GM21447 (cell line): ENCODE results near the gene HDGFL2.
"Not testable (repeated sequence)": the region's sequence is repeated elsewhere in the genome, so short reads cannot be mapped to it uniquely, and the experiment has no call there.

ENCODE experiments used
- ATAC-seq: cut with Tn5 transposase; IDR thresholded peaks from one replicate; pipeline ENCODE4 v1.9.1; 2021; ENCODE audit not compliant: unreplicated experiment

The HDGFL2 gene

DNA sequence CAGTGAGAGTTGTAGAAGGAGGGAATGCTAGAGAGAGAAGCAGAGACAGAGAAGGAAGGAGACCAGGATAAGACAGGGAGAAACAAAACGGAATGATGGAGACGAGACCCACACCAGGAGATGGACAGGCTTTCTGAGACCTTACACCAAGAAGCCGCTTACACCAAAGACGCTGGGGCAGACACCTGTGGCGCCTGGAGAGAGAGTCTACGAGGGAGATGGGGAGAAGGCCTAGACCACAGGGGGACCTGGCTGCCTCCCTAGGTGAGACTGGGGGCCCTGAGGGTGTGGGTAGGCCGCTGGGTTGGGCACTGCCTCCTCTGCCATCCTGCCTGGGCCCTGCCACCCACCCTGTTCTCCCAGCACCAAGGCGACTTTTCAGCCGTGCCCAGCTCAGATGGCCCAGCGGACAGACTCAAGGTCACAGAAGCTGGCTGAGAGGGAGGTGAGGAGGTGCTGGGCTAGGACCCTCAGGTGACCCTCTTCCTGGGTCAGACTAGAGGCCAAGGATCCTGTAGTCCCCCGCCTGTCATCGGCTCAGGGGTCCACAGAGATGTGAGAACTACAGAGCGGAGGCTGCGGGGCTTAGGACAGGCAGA, 57.9 kb downstream of the HDGFL2 start:
- no peak for ATAC-seq

DNA sequence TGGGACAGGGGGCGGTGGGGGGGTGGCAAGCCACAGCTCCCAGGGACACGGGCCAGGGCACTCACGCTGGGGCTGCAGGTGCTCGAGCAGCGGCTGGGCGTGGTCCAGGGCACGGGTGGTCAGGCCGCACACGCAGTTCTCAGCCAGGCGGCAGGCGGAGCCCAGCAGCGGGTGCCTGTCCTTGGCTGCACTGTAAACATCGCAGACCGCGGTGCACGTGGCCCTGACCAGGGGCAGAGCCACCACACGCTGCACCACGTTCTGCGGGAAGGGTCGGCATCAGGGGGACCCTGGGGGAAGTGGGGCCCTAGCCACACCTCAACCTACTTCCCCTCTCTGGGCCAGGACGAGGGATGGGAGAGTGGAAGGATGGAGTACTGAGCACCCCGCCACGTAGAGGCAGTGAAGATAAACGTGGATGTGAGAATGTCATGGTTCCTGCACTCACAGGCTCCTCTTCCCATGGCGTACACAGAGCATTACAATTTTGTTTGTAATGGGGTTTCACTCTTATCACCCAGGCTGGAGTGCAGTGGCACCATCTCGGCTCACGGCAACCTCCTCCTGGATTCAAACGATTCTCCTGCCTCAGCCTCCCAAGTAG, 59.6 kb downstream of the HDGFL2 start:
- ATAC-seq = no peak

- no peak for ATAC-seq
Measured at GRCh38 chr19:4533334-4533733, 61.2 kb downstream of the HDGFL2 start.

DNA sequence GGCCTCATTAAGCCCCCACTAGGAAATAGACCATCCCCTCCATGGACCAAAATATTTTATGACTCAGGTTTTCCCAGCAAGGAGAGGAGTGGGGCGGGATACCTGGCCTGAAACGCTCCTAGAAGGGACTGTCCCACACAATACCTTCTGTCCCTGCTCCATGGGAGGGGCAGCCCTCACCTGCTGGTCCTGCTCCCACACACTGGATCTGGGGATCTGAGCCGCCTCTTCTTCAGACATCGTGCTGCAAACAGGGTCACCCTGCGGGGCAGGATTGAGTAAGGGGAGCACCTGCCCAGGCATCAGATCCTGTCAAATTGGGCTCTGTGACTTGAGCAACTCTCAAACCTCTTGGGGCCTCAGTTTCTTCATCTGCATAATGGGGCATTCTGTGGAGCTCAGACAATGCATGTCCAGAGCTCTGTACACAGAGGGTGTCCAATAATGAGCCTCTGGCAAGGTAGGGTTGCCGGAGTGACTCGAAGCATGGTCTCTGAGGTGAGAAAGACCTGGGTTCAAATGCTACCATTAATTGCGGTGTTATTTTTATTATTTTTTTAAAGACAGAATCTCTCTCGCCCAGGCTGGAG, 61.8 kb downstream of the HDGFL2 start:
- no peak for ATAC-seq

- no peak for ATAC-seq
Measured at GRCh38 chr19:4534836-4535658, 63.0 kb downstream of the HDGFL2 start, which contains the start of gene PLIN5. TSS of gene PLIN5 (minus strand) at chr19:4535224. CDS start at chr19:4534074, 1,150 bp downstream.

- ATAC-seq = no peak
Measured at GRCh38 chr19:4536798-4537197, 64.7 kb downstream of the HDGFL2 start.

DNA sequence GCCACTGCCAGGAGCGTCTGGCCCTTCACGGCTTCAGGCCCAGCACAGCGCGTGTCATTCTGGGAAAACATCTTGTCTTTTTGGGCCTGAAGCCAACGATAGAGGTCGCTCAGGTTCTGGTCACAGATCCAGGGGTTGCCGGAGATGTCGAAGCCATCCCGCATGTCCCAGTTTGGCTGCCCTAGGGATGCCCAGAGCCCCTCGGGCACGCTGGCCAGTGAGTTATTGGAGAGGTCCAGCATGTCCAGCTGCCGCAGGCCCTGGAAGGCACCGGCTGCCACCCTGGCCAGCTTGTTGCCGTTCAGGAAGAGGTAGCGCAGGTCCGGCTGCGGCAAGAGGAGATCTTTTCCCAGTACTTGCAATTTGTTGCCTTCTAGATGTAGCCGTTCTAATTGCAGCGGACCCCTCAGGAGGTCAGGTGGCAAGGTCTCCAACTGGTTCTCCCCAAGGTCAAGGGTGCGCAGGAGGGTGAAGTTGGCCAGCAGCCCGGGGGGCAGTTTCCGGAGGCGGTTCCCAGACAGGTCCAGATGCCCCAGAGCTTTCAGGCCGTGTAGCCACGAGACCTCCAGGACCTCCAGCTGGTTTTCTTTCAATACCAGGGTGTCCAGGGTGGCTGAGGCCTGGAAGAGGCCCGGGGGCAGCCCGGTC, 66.0 kb downstream of the HDGFL2 start:
- no peak for ATAC-seq

- no peak for ATAC-seq
Measured at GRCh38 chr19:4538601-4538954, 66.5 kb downstream of the HDGFL2 start.

DNA sequence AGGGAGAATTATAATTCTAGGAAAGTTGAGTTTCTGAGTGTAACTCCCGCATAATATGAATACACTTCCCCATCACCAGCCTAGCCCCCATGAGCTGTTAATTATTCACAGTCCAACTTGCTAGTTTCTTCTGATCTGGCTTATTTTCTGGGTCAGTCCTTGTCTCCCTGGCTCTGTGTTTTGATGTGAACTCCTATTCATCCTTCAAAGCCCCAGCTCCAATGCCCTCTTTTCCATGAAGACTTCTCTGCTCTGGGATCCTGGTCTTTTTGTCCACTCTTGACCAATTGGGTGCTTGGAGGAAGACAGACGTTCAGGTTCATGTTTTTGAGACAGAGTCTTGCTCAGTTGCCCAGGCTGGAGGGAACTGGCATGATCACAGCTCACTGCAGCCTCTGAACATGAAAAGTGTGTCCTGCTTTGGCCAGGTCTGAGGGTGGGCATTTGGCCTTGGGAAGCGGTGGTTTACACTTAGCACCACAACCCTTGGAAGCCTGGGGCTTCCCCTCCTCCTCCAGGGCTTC, 67.1 kb downstream of the HDGFL2 start:
- ATAC-seq = no peak

DNA sequence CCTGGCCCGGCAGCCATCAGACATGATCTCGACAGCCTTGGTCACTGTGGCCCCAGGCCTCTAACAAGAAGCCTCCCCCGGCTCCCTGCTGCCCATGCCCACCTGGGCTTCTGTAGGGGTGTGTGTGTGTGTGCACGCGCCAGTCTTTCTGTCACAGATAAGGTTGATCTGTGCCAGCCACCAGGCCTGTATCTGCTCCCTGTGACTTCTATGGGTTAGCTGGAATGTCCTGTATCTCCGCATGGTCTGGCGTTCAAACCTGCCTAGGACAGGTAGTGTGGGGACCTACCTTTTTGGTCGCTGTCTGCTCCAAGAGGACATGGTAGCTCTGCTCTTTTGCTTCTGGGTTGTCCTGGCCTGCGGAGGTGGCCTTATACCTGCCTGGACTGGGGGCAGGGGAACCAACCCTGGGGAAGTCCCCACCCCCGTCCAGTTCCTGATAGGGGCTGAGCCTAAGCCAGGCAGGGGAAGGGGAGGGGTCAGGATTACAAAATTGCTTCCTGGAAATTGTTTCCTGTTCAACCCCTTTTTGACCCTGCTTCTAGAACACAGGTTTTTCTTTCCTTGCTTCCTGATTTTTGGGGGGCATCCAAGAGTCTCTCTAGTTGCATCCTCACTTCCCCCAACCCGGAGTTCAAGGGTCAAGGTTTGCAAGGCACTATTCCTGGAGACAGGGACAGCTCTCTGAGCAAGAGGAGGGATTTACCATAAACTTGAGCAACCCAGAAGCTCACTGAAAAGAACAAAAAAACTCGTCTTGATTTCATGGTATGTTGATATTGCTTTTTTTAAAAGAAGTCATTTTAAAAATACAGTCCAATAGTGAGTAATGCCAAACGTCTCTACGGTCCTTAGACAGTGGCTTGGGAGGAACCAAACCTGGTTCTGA, 67.8 kb downstream of the HDGFL2 start, which contains the start of gene LRG1:
Gene LRG1, minus strand, starts transcription at position 344 of the 889 bp plus-strand sequence. Its CDS starts 23 bp downstream, at position 321.
- no peak for ATAC-seq

DNA sequence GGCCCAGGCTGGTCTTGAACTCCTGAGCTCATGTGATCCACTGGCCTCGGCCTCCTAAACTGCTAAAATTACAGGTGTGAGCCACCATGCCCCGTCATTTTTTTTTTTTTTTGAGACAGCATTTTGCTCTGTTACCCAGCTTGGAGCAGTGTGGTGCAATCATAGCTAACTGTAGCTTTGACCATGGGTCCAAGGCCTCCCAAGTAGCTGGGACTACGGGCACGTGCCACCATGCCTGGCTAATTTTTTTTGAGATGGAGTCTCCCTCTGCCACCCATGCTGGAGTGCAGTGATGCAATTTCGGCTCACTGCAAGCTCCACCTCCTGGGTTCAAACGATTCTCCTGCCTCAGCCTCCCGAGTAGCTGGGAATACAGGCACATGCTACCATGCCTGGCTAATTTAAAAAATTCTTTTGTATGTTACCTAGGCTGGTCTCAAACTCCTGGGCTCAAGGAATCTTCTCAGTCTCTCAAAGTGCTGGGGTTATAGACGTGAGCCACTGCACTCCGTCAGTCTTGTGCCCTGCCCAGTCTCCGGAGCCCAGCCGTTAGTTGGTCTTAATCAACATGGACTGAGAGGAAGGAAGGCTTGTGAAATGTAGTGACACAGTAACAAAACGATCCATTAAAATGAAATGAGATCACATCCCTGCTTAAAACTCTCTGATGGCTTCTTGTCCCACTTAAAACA, 69.2 kb downstream of the HDGFL2 start:
- no peak for ATAC-seq

- not testable (repeated sequence) for ATAC-seq
Measured at GRCh38 chr19:4541806-4542145, 69.7 kb downstream of the HDGFL2 start.

GRCh38 chr19:4542896-4543841, 71.1 kb downstream of the HDGFL2 start:
- no peak for ATAC-seq

- ATAC-seq = no peak
Measured at GRCh38 chr19:4543842-4544647, 71.9 kb downstream of the HDGFL2 start.

GRCh38 chr19:4547303-4548237, 75.5 kb downstream of the HDGFL2 start:
- no peak for ATAC-seq

DNA sequence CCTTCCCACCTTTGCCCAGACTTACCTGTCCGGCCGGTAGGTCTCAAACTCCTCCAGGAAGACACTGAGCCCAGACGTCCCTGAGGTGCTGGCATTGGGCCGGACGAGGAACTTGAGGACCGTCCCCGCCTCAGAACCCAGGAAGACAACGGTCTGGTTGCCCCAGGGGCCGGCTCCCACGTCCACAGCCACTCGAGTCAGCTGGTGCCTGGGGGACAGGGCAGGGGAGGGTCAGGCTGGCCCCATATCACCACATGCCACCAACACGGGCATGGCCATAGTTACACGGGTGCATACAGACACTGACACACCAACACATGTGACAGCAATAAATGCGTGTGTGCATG, 76.1 kb downstream of the HDGFL2 start:
- no peak for ATAC-seq

GRCh38 chr19:4550018-4550417, 77.9 kb downstream of the HDGFL2 start:
- ATAC-seq = no peak
